Dedifferentiated amniotic fluid mesenchymal stem cell (primary cell): ENCODE data around the gene MYH14.

Experiments
- DNase-seq: peaks from one replicate; pipeline ENCODE4 v3.0.0-alpha.2; 2016; ENCODE audit errors: extremely low spot score

The MYH14 gene

GRCh38 chr19:50258918-50259372 lies 55.5 kb downstream of the MYH14 start:
- no peak for DNase-seq

- DNase-seq, result no peak
These were observed 58.1 kb downstream of the MYH14 start for GRCh38 chr19:50261446-50261970.

- no peak for DNase-seq
These were observed 59.8 kb downstream of the MYH14 start for GRCh38 chr19:50263176-50263575.

GRCh38 chr19:50264483-50265186 lies 61.2 kb downstream of the MYH14 start:
- no peak for DNase-seq

- no peak for DNase-seq
These were observed 62.6 kb downstream of the MYH14 start for GRCh38 chr19:50266041-50266440.

- DNase-seq, result no peak
These were observed 63.5 kb downstream of the MYH14 start for GRCh38 chr19:50266896-50267295.

GRCh38 chr19:50268041-50268440 lies 64.6 kb downstream of the MYH14 start:
- DNase-seq, result no peak

- DNase-seq, result no peak
These were observed 65.1 kb downstream of the MYH14 start for GRCh38 chr19:50268501-50268900.

- no peak for DNase-seq
These were observed 66.2 kb downstream of the MYH14 start for GRCh38 chr19:50269653-50270052.

GRCh38 chr19:50272263-50272897 lies 69.0 kb downstream of the MYH14 start:
- no peak for DNase-seq

- no peak for DNase-seq
These were observed 70.4 kb downstream of the MYH14 start for GRCh38 chr19:50273821-50274220.

- DNase-seq, result no peak
These were observed 72.4 kb downstream of the MYH14 start for GRCh38 chr19:50275577-50276368.

GRCh38 chr19:50276370-50277063 lies 73.1 kb downstream of the MYH14 start:
- no peak for DNase-seq

GRCh38 chr19:50277966-50278580 lies 74.7 kb downstream of the MYH14 start:
- DNase-seq, result no peak

- no peak for DNase-seq
These were observed 76.7 kb downstream of the MYH14 start for GRCh38 chr19:50280074-50280473.

- no peak for DNase-seq
These were observed 77.6 kb downstream of the MYH14 start for GRCh38 chr19:50280983-50281382.

GRCh38 chr19:50281491-50281890 lies 78.1 kb downstream of the MYH14 start:
- no peak for DNase-seq

- no peak for DNase-seq
These were observed 82.4 kb downstream of the MYH14 start for GRCh38 chr19:50285833-50286232.

GRCh38 chr19:50286443-50286842 lies 83.0 kb downstream of the MYH14 start:
- DNase-seq, result no peak

- DNase-seq, result no peak
These were observed 83.9 kb downstream of the MYH14 start for GRCh38 chr19:50287331-50287730.

- no peak for DNase-seq
These were observed 85.5 kb downstream of the MYH14 start for GRCh38 chr19:50288954-50289353.
